Stimulated activated CD4-positive, alpha-beta T cell treated with anti-CD3 and anti-CD28 coated beads, Interleukin-4, amount 100 ng/mL, for 1 hour (primary cell): ENCODE measurements around the gene OCA2.
"Not testable (repeated sequence)": the region's sequence is repeated elsewhere in the genome, so short reads cannot be mapped to it uniquely, and the experiment has no call there.

ENCODE experiments used
- DNase-seq: peaks from one replicate; pipeline ENCODE4 v3.0.0-alpha.2; 2020

OCA2 gene

GRCh38 chr15:27865926-27866325 lies 233.2 kb downstream of the OCA2 start:
- DNase-seq, result no peak

DNA sequence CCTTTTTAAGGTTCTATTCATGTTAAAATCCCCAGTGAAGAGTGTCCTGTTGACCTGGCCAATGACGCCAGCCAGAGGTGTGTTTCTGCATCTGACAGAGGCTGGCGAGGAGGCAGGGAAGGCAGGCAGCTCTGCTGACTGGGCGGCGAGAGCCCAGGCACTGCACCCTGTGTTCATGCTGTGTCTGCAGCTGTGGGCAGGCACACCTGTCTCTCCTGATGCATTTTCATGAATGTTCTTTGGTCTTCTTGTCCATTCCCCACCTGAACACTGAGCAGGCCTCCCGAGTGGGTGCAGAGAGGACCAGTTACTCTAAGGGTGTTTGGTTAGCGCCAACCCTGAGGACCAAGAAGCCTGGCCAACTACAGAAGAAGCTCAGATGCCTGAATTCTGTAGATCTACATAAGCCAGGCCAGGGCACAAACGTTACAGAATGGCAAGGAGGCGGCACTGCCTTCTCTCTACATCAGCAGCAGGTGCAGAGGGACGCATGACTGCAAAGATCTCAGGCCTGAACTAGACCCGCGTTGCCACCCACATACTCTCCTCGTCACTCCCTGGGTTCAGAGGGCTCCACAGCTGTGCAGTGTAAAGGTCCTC lies 233.7 kb downstream of the OCA2 start:
- no peak for DNase-seq

DNA sequence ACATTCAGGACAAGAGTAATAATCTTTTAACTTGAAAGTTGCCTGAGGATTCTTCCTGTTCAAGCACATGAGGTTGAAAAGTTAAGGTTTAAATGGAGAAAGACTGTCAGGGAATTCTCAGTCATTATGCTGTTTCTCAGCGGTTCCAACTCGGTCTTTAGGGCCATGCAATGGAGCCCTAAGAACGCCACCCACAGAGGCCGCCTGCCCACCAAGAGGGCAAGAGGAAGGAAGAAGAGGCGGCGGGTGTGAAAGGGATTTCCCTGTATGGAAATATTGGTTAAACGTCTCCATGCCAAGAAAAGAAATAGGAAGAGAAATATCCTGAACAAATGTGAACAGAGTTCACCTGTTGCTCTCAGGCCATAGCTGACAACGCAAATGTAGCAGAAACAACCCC lies 234.4 kb downstream of the OCA2 start:
- no peak for DNase-seq

DNA sequence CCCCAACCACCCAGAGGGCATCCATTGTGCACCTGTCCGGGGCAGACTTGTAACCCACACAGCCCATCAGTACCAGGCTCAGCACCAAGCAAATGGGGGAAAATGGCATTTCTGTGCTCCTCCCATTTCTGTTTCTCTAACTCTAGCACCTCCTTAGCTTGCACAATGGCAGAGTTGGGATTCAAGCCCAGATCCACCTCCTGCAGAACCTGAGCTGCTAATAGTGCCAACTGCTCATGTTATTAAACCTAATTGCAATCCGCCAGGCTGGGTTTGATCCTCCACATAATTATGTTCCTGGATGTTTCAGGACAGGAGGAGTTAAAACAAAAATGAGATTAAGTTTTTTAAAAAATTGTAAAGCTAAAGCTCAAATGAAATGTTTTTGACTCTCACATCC lies 235.0 kb downstream of the OCA2 start:
- no peak for DNase-seq

GRCh38 chr15:27863000-27863399 lies 236.1 kb downstream of the OCA2 start:
- DNase-seq, result no peak

DNA sequence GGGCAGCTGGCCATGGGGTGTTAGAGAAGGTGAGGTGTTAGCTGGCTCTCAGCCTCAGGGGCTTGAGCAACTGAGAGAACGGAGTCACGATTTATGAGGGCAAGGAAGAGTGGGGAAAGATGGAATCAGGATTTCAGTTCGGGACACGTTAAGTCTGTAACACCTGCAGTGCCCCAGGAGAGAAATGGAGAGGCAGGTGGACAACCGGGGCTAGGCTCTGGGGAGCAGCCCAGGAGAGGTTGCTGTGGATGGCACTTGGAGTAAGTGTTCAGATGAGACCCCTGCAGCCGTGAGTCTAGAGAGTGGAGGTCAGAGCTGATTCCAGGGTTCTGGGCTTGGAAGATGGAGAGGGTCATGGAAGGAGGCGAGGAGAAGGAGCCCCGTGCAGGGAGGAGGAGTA lies 237.9 kb downstream of the OCA2 start:
- DNase-seq, result no peak

- DNase-seq, result no peak
Observed at GRCh38 chr15:27855137-27855536, 244.0 kb downstream of the OCA2 start.

DNA sequence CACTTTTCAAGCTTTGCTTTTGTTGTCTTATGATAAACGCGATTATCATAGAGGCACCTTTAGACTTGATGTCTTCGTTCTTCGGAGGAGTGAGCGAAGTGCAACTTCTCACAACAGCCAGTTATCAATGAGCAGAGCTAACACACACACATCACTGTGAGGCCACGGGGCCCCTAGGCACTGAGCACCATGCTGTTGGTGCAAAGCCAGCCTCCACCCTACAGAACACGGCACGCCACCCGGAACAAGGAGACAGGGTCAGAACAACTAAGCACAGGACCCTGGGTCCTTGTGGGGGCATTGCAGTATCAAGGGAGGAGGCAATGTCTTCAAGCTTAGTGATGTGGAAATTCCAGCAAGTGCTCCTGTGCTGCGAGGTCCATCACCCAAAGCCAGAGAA lies 244.5 kb downstream of the OCA2 start:
- no peak for DNase-seq

DNA sequence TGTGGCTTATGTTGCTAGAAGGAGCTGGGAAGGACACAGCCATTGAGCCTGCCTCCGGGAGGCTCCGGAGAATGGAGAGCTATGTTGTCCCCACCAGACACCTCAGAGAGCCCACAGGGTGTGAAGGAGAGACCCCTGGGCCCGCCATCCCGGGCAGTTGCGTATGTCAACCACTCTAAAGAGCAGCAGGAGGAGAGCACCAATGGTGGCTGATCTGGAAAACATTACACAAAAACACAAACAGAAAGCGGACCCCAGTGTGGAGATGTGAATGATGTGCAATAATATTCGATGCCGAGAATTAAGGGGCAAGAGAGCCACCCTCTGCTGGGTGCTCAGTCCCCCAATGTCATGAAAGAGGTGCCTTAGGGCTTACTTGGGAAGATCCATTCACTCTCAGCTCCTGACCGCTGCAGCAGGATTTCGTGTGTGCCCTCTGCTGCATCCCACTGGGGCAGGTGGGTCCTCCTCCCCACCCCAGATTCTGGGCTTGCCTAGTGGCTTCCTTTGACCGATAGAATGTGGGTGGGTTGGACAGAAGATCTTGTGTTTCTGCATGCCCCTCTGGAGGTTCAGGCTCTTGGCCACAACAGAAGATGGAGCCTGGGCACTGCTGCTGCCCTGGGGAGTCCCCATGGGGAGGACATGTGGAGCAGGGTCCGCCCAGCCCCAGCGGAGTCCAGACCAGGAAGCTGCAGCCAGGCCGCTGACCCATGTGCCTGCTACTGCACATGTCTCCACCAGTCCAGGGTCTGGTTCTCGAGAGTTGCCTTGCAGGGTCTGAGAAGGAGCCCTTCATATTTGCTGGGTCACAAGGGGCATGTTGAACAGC lies 245.3 kb downstream of the OCA2 start:
- DNase-seq, result no peak

- DNase-seq, result no peak
Observed at GRCh38 chr15:27851858-27852210, 247.3 kb downstream of the OCA2 start.

DNA sequence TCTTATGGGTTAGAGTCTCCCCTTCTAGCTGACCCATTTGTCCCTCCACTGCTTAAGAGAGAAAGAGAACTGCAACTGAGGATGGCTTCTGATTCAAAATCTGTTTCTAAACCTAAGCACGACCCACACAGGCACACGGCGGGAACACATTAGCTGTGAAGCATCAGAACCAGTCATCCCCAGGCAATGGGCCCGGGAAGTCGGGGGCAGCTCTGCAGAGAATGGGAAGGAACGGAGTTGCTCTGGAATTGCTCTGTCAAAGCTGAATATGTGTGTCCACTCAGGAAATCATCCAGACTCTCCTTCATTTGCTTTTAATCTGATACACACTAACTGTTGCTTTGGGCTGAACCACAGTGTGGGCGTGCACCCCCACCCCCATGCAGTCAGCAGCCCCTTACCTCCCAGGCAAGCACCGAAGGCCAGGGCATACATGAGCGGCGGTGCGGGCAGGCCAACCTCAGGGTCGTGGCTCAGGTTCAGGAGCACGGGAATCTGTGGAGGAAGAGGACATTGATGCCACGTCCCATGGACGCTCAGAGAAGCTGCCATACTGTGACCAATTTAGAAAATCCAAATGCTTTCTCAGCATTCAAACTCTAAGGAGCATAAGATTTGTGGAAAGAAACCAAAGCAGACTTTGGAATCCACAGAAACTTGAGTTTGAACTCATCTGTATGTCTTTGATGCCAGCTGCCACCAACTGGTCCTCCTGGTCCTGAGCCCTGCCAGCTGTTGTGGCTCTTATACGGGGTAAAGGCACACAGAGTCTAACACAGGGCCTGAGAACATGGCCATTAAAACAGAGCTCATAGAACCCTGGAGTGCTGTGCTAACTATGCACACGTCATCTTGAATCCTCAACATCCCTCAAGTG lies 247.9 kb downstream of the OCA2 start:
- DNase-seq, result no peak

DNA sequence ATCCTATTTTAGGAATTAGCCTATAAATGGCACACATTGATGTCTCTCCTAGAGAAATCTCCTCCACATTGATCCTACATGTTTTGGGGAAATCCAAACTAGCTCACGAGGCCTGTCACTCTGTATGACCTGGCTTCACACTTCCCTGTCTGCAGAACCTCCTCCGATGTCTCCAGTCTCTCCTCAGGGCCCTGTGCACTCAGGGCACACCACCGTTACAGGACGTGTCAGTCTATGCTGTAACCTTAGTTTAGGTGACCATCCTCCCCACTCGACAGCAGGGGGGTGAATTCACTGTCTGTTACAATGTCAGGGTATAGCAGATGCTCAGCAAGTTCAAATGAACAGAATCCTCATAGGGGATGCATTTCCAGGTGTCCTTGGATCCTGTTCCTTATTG lies 249.1 kb downstream of the OCA2 start:
- no peak for DNase-seq

DNA sequence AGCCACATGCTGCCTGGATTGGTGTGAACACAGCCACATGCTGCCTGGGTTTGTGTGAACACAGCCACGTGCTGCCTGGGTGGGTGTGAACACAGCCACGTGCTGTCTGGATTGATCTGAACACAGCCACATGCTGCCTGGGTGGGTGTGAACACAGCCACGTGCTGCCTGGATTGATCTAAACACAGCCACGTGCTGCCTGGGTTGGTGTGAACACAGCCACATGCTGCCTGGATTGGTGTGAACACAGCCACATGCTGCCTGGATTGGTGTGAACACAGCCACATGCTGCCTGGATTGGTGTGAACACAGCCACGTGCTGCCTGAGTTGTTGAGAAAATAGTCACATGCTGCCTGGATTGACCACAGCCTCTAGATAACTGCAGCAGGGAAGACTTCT lies 250.2 kb downstream of the OCA2 start:
- not testable (repeated sequence) for DNase-seq

DNA sequence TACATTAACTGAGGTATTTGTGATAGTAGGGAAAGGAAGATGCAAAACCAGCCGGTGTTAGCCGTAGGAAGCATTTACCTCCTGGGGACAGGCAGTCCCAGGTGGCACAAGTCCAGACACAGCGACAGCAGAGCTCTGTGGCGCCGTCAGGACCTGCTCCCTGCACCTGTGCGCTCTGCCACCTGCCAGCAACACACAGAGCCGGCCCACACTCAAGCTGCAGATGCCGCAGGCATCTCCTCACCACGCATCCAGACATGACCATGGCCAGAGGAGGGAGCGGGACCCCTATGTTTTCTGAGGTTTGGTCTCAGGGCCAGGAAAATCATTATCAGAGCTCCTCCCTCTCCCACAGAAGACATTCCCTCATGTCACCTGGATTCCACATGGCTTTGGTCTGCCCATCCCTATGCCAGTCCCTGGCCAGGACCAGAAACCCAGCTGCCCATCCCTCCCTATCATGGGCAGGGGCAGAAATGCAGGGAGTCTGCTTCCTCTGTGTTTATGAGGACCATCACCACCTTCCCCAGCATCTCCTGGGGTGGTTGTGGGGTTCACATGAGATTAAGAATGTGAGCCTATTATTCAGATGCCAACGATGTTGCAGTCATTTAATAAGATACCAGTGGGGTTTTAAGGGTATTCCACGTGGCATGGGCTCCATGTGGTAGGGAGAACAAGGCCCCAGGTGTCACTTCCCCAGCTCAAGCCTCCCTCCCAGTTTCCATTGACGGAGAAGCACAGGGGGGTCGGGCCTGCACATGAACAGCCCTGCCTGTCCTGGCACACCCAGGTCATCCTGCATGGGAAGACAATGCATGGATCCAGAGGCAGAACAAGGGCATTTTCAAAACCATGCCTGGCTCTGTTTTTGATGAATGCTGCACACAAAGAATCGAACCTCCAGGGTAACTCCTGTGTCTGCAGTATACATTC lies 251.1 kb downstream of the OCA2 start:
- no peak for DNase-seq

DNA sequence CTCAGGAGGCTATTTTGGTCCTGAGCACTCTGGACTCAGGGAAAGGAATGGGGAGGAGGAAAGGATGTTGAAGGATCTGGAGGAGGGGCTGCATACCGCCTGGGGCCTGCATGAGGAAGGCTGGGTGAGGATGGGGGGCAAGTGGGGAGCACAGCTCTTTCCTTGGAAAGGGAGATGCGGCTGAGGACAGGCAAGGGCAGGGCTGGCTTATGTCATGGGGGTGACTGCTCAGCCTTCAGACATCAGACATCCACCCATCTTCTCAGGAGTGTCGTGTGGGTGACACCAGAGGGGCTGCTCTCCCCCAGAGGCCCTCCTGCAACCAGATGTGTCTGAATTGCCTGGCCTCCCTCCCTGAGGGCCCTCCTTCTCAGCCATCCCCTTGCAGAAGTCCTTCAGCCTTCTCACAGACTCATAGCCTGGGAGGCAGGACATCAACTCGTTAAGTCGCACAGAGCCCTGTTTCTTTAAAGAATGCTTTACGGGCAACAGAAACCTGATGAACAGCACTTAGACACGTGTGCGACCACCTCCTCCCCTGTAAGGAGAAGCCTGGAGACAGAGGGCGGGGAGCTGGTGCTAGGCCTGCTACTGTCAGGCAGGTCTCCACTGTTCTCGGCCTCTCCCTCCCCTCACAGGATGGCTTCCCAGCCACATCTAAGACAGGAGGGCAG lies 252.3 kb downstream of the OCA2 start:
- DNase-seq, result no peak

DNA sequence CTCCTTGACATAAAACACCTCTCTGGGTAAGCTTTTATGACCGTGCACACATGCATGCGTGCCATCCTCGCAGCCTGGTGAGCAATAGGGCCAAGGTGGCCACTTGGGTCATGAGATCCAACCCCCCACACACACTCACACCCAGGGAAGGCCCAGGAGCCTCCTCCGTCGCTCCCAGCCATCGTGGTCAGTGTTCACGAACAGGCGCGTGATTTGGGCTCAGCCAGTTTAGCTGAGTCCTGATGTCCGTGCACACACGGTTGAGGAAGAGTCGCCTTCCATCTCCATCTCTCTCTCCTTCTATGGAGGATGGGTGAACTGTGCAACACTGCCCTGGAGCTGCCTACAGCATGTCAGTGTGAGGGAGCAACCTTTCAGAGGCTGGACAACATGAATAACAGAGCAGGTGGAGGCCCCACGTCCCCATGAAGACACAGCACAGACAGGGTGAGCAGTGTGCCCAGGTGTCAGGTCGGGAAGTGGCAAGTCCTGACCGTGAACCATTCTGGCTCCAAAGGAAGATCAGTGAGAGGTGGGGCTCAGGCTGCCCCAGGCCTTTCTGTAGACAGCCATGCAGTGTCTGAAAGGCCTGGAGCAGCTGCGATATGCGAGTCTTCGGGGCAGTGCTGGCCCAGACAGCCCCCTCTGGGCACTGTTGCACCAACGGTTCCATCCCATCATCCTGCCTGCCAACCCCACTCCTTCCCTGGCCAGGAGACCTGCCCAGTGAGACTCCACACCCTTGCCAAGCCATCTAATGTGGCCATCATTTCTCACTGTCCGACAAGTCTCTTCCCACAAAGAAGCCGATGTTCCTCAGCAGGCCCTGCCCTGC lies 253.4 kb downstream of the OCA2 start:
- DNase-seq, result no peak

GRCh38 chr15:27844018-27844666 lies 255.0 kb downstream of the OCA2 start:
- no peak for DNase-seq

GRCh38 chr15:27843146-27843545 lies 256.0 kb downstream of the OCA2 start:
- no peak for DNase-seq

DNA sequence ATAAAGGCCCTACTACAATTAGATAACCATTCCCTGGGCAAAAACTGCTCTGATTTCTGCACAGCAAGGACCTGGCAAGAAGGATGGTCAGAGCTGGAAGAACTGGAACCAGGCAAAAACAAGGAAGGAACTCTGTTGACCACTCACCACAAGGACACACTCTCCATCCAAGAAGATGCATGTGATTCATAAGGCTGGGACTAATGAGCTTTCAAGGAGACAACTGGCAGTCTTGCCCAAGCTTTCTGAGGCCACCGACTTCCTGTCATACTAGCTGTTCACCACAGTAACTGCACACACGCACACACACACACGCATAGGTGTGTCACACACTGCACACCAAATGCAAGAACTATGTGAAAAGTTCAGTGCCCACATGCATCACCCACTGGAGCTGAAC lies 256.6 kb downstream of the OCA2 start:
- no peak for DNase-seq

GRCh38 chr15:27835233-27835939 lies 263.7 kb downstream of the OCA2 start:
- no peak for DNase-seq
